ENCODE measurements around the gene NPHP1.
"Not testable (repeated sequence)": the region's sequence is repeated elsewhere in the genome, so short reads cannot be mapped to it uniquely, and the experiment has no call there.

NPHP1 gene

DNA sequence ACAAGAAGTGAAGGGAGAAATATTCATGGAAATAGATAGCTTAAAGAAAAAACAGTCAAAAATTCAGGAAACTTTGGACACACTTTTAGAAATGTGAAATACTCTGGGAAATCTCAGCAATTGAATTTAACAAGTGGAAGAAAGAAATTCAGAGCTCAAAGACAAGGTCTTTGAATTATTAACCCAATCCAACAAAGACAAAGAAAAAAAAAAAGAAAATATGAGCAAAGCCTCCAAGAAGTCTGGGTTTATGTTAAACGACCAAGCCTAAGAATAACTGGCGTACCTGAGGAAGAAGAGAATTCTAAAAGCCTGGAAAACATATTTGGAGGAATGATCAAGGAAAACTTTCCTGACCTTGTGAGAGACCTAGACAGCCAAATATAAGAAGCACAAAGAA, 96.5 kb downstream of the NPHP1 start:
- H3K4me1 Mint-ChIP-seq (ENCODE audit: low read depth); H3K9me3 Mint-ChIP-seq; H3K36me3 Mint-ChIP-seq (ENCODE audit: low read depth); H3K27ac Mint-ChIP-seq; H3K4me3 Mint-ChIP-seq; intact Hi-C loops (cut with micrococcal nuclease): not testable (repeated sequence)
- H3K27me3 Mint-ChIP-seq = peaks cover 19% of the 10 kb centered on the region

DNA sequence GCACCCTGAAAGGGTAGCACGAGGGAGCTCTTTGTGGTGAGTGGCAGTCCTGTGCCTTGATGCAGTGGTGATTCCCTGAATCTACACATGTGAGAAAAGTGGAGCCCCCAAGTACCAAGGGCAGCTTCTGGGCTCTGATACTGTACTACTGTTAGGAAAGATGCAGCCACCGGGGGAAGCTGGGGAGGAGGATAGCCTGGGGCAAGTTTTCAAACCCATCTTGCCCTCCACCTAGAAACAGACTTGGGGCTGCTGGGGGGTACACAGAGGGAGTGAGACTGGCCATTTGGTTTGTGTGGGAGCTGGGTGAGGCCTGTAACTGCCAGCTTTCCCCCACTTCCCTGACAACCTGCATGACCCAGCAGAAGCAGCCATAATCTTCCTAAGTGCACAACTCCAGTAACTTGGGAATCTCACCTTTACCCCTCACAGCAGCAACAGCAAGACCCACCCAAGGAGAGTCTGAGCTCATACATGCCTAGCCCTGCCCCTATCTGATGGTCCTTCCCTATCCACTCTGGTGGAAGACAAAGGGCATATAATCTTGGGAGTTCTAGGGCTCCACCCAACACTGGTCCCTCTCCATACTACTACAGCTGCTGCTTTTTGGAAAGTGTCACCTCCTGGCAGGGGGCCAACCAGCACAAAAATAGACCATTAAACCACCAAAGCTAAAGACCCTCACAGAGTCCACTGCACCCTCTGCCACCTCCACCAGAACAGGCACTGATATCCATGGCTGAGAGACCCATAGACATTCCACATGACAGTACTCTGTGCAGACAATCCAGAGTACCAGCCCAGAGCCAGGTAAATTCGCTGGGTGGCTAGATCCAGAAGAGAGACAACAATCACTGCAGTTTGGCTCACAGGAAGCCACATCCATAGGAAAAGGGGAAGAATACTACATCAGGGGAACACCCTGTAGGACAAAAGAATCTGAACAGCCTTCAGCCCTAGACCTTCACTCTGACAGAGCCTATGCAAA, 97.4 kb downstream of the NPHP1 start:
- no peaks in the 10 kb centered on the region for H3K9me3 Mint-ChIP-seq
- H3K4me3 Mint-ChIP-seq = no peak overlapping the region
- no peak overlapping the region for H3K27ac Mint-ChIP-seq
- no peaks in the 10 kb centered on the region for H3K36me3 Mint-ChIP-seq (ENCODE audit: low read depth)
- intact Hi-C loops (cut with micrococcal nuclease) = no loop called here
- peaks cover 15% of the 10 kb centered on the region for H3K27me3 Mint-ChIP-seq
- H3K4me1 Mint-ChIP-seq (ENCODE audit: low read depth) = peaks cover 6% of the 10 kb centered on the region

DNA sequence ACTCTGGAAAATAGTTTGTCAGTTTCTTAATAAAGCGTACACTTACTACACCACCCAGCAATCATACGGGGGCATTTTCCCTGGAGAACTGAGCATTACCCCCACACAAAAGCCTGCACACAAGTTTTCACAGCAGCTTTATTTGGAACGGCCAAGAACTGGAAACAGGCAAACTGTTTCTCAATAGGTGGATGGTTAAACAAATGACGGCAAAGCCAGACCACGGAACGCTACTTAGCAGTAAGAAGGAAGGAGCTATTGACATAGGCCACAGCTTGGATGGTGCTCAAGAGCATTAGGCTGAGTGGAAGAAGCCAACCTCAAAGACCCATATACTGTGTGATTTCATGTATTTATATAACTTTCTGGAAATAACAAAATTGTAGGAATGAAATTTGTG, 98.2 kb downstream of the NPHP1 start:
- H3K4me3 Mint-ChIP-seq = no peak overlapping the region
- H3K9me3 Mint-ChIP-seq = no peaks in the 10 kb centered on the region
- no peaks in the 10 kb centered on the region for H3K36me3 Mint-ChIP-seq (ENCODE audit: low read depth)
- H3K27ac Mint-ChIP-seq = no peak overlapping the region
- H3K27me3 Mint-ChIP-seq = peaks cover 15% of the 10 kb centered on the region
- intact Hi-C loops (cut with micrococcal nuclease) = no loop called here
- H3K4me1 Mint-ChIP-seq (ENCODE audit: low read depth) = peaks cover 13% of the 10 kb centered on the region

DNA sequence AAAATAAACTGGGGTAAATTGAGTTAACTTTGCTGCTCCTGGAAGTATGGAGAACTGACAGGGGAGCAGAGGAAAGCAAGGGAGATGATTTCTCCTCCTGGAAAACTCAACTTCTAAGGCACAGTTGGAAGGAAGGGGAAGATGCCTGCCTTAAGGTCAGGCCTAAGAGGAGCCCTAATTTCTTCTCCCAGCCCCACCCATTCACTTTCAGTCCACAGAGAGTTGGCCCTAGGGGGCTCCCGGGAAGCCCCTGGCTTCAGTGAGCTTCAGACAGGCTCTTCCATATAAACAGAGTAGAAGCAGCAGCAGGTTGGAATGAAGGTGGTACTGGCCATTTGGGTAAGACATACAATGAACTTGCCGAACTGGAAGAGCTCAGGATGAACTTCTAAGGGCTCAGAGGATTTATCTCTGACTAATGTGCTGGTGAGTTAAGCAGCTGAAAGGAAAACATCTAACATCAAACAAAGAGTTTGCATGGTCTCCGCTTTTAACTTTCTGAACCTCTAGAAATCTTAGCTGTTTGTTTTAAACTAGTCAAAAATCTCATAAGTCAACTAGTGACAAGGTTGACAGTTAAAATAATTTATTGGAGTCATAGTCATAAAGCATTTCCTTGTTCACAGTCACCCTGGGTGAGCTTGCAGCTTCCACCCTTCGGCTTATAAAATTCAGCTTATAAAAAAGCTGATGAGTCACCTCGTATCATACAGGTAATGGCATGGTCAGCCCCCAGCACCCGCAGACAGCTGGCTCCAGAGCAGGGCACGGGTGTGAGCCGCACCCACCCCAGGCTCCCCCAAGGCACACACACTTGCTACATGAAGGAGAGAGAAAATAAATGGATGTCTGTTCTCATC, 99.0 kb downstream of the NPHP1 start:
- Mint-ChIP-seq H3K36me3 (ENCODE audit: low read depth) (no peaks in the 10 kb centered on the region), H3K27me3 (peaks cover 15% of the 10 kb centered on the region), H3K9me3 (no peaks in the 10 kb centered on the region), H3K4me1 (ENCODE audit: low read depth) (peaks cover 21% of the 10 kb centered on the region), H3K4me3 (no peak overlapping the region), H3K27ac (no peak overlapping the region)
- intact Hi-C loops (cut with micrococcal nuclease) = no loop called here

DNA sequence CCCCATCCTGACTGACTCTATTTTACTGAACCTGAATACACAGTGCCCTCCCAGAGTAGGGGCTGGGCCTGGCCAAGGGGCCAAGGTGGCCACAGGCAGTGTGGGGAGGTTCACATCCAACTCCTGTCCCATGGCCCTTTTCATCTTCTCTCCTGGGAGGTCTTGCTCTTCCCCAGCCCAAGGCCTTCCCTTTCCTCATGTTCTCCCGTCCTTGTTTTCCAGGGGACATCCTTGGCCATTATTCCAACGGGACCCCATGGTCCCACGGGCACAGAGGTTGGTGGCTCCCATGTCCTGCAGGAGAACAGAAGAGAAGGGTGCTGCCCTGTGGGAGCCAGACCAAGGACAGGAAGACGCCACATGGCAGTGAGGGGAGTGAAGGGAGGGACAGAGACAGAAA, 99.6 kb downstream of the NPHP1 start:
- Mint-ChIP-seq H3K4me3 (no peak overlapping the region), H3K4me1 (ENCODE audit: low read depth) (peaks cover 26% of the 10 kb centered on the region), H3K9me3 (no peaks in the 10 kb centered on the region), H3K27me3 (peaks cover 14% of the 10 kb centered on the region), H3K36me3 (ENCODE audit: low read depth) (no peaks in the 10 kb centered on the region), H3K27ac (no peak overlapping the region)
- intact Hi-C loops (cut with micrococcal nuclease) = no loop called here

DNA sequence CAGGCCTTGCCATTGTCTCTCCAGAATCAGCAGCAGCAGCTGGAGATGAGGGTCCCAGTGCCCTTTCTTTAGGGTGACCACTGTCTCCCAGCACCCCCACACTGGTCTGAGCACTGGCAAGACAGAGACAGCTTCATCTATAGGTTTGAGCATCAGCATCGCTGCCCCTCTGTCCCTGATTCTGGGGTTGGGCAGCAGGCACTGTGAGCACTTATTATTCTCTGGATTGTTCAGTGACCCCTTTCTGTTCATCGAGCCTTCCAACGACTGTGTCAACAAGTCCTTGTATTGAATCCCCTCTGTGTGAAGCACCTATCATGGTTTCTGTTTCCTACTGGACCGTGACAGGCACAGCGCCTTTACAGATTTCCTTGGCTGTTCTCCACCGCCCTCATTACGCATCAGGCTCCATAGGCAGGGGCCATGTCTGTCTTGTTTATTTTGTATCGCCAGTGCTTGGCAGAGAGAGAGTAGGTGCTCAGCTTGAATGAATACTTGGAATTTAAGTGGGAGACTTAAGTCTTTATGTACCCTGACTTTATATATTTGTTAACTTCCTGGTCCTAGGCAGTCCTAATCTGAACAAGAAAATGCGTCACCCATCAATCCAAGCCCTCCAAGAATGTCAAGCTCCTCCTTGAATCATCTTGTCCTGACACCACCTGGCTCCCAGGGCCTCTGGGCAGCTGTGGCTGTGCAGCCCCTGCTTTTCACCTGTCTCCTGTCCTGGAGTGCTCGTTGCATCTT, 100.6 kb downstream of the NPHP1 start:
- Mint-ChIP-seq H3K4me3 (no peak overlapping the region), H3K27me3 (peaks cover 12% of the 10 kb centered on the region), H3K36me3 (ENCODE audit: low read depth) (no peaks in the 10 kb centered on the region), H3K4me1 (ENCODE audit: low read depth) (peaks cover 27% of the 10 kb centered on the region), H3K27ac (no peak overlapping the region), H3K9me3 (no peaks in the 10 kb centered on the region)
- intact Hi-C loops (cut with micrococcal nuclease) = no loop called here

DNA sequence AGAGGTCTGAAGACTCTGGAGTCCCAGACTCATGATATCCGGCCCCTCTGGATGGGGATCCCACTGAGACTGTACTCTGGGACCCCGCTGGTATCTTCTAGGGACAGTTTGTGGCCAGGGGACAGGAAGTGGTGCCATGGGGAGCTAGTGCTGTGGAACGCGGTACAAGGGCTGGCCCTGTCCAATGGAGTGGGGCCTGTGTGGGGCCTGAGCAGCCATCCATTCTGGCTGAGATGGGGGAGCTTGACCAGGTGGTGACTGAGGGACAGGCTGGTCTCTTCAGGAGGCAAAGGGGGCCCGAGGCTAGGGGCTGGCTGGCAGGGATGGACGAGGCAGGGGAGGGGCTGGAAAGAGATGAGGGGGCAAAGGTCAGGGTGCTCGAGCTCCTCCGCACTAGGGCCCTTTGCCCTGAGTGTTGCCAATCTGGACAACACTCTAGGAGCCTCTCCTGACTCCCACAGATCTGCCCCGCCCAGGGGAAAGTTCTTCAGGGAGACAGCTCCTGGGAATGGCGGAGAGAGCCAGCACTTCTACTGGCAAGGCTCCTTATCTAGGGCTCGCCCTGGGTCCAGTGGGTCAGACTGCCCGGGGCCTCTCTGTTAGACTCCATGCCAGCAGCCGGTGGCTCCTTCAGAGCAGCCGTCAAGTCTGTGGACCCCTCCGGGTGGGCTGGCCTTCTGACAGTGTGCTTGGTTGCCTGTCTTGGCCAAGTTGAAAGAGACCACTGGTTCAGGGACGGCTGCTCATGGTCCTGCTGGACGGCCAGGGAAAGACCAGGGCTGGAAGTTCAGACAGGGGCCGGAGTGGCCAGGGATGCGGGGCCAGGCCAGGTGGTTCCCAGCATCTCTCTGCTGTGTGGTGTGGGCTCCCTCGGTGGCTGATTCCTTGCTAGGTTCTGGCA, 101.5 kb downstream of the NPHP1 start:
- no peak overlapping the region for H3K4me3 Mint-ChIP-seq

DNA sequence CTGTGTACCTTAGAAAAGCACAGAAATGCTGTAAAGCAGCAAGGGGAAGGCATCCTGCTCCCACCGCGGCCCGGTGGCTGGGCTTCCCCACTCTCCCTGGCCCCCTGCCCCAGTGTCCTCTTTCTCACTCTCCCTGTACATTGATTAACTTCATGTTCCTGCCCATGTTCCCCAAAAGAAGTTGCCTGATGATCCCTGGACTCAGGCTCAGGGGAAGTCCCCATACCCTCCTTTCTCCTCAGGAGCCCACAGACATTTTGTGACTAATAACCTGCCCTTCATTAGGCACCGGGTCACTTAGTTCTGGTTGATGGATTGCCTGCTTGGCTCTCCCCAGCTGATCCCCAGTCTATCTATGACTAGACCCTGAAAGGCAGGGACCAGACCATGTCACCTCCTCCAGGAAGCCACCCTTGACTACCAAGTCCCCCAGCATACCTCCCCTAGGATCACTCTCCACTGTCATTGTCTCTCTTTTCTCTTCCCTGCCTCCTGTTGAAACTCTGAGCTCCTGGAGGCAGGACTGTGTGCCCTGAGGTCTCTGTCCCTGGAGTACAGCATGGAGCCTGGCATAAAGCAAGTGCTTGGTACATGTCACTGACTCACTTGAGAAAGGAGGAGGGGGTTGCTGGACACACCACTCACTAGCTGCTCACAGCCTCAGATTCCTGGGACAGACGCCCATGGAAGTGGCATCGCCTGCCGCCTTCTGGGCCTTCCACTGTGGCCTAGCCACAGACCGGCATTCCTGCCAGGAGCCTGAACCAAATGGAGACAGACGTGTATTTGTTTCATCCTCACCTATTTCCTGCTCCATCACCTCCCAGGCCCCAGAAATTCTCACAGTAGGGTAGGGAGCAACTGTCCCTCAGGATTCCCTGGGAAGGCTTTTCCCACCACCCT, 102.7 kb downstream of the NPHP1 start:
- intact Hi-C loops (cut with micrococcal nuclease) = no loop called here
- peak overlapping the region; percentile 76 for H3K27ac Mint-ChIP-seq
- peaks cover 6% of the 10 kb centered on the region for H3K9me3 Mint-ChIP-seq
- H3K27me3 Mint-ChIP-seq = peaks cover 12% of the 10 kb centered on the region
- H3K4me3 Mint-ChIP-seq = no peak overlapping the region
- H3K4me1 Mint-ChIP-seq (ENCODE audit: low read depth) = peaks cover 23% of the 10 kb centered on the region
- no peaks in the 10 kb centered on the region for H3K36me3 Mint-ChIP-seq (ENCODE audit: low read depth)

More for the DNA sequence above, 101.5 kb downstream of the NPHP1 start:
- peaks cover 12% of the 10 kb centered on the region for H3K27me3 Mint-ChIP-seq
- peaks cover 4% of the 10 kb centered on the region for H3K9me3 Mint-ChIP-seq
- intact Hi-C loops (cut with micrococcal nuclease) = no loop called here
- H3K36me3 Mint-ChIP-seq (ENCODE audit: low read depth) = no peaks in the 10 kb centered on the region
- peaks cover 27% of the 10 kb centered on the region for H3K4me1 Mint-ChIP-seq (ENCODE audit: low read depth)
- peak overlapping the region; percentile 76 for H3K27ac Mint-ChIP-seq

DNA sequence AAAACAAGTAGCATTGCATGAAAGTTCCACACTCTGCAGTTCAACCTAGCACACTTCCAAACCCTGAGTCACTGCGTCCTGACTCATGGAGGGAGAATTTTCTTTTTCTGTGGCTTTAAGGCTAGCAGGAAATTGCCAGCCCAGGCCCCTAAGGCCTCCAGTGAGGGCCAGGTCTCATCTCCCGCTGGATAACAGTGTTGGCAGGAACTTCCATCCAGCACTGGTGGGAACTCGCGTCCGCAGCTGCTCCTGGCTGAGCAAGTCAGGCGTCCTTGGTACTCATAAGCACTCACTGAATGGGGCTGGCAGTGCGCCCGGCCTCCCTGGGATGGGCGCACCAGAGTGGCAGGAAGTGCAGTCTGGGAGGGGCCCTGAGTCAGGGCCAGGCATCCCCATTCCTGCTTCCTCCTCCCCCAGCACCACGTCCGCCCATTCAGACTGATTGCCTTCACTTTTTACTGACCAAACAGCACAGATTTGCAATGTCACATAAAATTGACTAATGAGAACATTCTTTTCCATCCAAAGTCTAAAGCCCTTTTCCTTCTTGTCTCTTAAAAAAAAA, 103.5 kb downstream of the NPHP1 start:
- Mint-ChIP-seq H3K4me3 (peak overlapping the region; percentile 39), H3K27ac (peak overlapping the region; percentile 76), H3K36me3 (ENCODE audit: low read depth) (no peaks in the 10 kb centered on the region), H3K9me3 (peaks cover 6% of the 10 kb centered on the region), H3K4me1 (ENCODE audit: low read depth) (peaks cover 23% of the 10 kb centered on the region), H3K27me3 (peaks cover 8% of the 10 kb centered on the region)
- intact Hi-C loops (cut with micrococcal nuclease) = no loop called here

DNA sequence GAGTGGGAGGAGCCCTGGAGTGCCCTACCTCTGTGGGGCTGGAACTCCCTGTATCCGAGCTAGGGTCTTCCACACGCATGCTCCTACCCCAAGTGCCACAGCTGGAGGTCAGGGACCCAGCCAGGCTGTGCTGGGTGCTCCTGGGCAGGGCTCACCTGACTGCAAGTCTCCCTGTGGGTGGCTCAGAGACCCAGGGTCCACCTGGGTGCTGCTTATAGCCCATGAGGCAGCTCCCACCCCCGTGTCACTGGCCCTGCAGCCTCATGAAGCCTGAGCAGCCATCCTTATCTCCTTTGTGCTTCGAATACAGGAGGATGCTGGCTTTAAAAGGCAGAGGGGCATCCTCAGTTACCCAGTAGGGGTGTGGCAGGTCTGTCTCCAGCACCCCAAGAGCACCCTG, 103.9 kb downstream of the NPHP1 start:
- H3K4me3 Mint-ChIP-seq; intact Hi-C loops (cut with micrococcal nuclease); H3K36me3 Mint-ChIP-seq (ENCODE audit: low read depth); H3K9me3 Mint-ChIP-seq; H3K27me3 Mint-ChIP-seq: not testable (repeated sequence)
- H3K27ac Mint-ChIP-seq = peak overlapping the region; percentile 76
- peaks cover 23% of the 10 kb centered on the region for H3K4me1 Mint-ChIP-seq (ENCODE audit: low read depth)

DNA sequence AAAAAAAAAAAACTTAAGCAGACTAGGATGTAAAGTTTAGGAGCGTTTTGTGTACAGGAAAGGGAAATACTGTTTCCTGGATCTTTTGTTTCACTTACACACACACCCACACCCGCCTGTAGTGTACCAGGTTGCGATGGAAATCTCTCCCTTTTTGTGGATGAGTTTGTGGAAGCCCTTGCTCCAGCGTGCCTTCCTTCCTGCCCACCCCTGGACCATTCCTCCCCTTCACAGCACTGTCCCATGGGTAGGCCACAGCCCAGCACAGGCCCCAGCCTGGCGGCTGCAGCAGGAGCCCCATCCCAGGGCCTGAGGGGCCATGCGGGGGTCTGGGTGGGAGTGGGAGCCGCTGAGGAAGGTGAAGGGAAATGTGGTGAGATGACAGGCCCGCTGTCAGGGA, 104.3 kb downstream of the NPHP1 start:
- Mint-ChIP-seq H3K36me3 (ENCODE audit: low read depth) (no peaks in the 10 kb centered on the region), H3K27me3 (peaks cover 7% of the 10 kb centered on the region), H3K9me3 (peaks cover 6% of the 10 kb centered on the region), H3K4me1 (ENCODE audit: low read depth) (peaks cover 23% of the 10 kb centered on the region), H3K27ac (no peak overlapping the region), H3K4me3 (no peak overlapping the region)
- intact Hi-C loops (cut with micrococcal nuclease) = no loop called here

Measured in dendritic cell treated with granulocyte-macrophage colony-stimulating factor and Interleukin-4, amounts not matched to agents 40 ng/mL and 50 ng/mL, for 4 days (primary cell).